K562 (cell line): Measurements from ENCODE around the gene DNAJC19. TPM values are rescaled to one million over a fixed set of nuclear protein-coding genes. Genes with fewer than 3 reads are reported as not detected.

Experiments used
- ATAC-seq: fragments of 200-7000 bp; cut with Tn5 transposase; 3 replicates; pipeline ENCODE4 v1.9.1; 2020; ENCODE audit warnings: moderate library complexity
- BruUV-seq: library from RNA; stranded (reverse); fragments of 400-500 nt; replicated peaks from 2 replicates; lab custom pipeline; 2021; lab: Mats Ljungman, UMichigan
- CTCF ChIA-PET: fragments of 300-600 bp; formaldehyde crosslinking; extraction: SDS; loops from one replicate; lab custom pipeline; 2021; ENCODE audit warnings: low intra/inter-chr PET ratio; lab: Yijun Ruan, JAX
- POLR2A ChIA-PET: fragments of 300-600, 350-650 bp; sonication (Branson Sonifier 250); formaldehyde crosslinking; extraction: SDS; loops from one replicate; lab custom pipeline; 2021; ENCODE audit warnings: antibody characterized with exemption, inconsistent platforms; lab: Yijun Ruan, JAX
- DNase-seq, 4 experiments: peaks; one replicate each; pipeline versions ENCODE4 v3.0.0 to v3.0.0-alpha.2; 2011 to 2018; ENCODE audit warnings: low spot score in 3 of 4, mixed read lengths in 3 of 4; ENCODE audit errors: extremely low read depth in 1 of 4
- FAIRE-seq: peaks from 2 replicates; lab custom pipeline; 2011; peaks lifted over from hg19 to GRCh38; lab: Jason Lieb, UNC
- H2AFZ ChIP-seq: 2 replicates; pipeline ENCODE4 v1.6.0; 2011; ENCODE audit warnings: low read depth, low read length, control low read depth, inconsistent platforms
- H3K27ac ChIP-seq: fragments of 200-600 bp; 3 replicates; pipeline ENCODE4 v1.8.0; 2011; ENCODE audit warnings: low read depth, mild to moderate bottlenecking, control low read depth, inconsistent platforms, low read length, moderate library complexity, mixed read lengths; ENCODE audit errors: extremely low read depth
- H3K27me3 ChIP-seq, 2 experiments: fragments of 300-600 bp in 1 of 2; 2 replicates in 1 of 2; 3 replicates in 1 of 2; pipeline versions ENCODE4 v1.6.0 to v1.8.0; 2011; ENCODE audit warnings: inconsistent platforms in 2 of 2, low read length in 2 of 2, mild to moderate bottlenecking in 1 of 2, mixed read lengths in 1 of 2, moderate library complexity in 1 of 2; ENCODE audit not compliant: control insufficient read depth in 2 of 2, insufficient read depth in 2 of 2
- H3K36me3 ChIP-seq: fragments of 300-600 bp; 3 replicates; pipeline ENCODE4 v1.8.0; 2011; ENCODE audit warnings: mild to moderate bottlenecking, low read length, inconsistent platforms; ENCODE audit not compliant: control insufficient read depth, insufficient read depth
- H3K4me1 ChIP-seq, 2 experiments: fragments of 200-600 bp in 1 of 2; replicated peaks in 1 of 2; 2 replicates in 1 of 2; 3 replicates in 1 of 2; pipeline versions ENCODE4 v1.5.1 to v1.8.0; 2011; ENCODE audit warnings: inconsistent platforms in 2 of 2, low read length in 2 of 2, mild to moderate bottlenecking in 1 of 2, mixed read lengths in 1 of 2, moderate library complexity in 1 of 2; ENCODE audit not compliant: control insufficient read depth in 2 of 2, insufficient read depth in 2 of 2
- H3K4me2 ChIP-seq: 2 replicates; pipeline ENCODE4 v1.6.1; 2011; ENCODE audit warnings: low read length, control low read depth, inconsistent platforms, mixed read lengths; ENCODE audit not compliant: insufficient read depth
- H3K4me3 ChIP-seq: fragments of 200-600 bp; sonication (generic), shearing (Covaris generic); 2 replicates; pipeline ENCODE4 v1.5.1; 2016; ENCODE audit warnings: control low read depth, inconsistent platforms
- H3K79me2 ChIP-seq: fragments of 200-600 bp; 3 replicates; pipeline ENCODE4 v1.8.0; 2011; ENCODE audit warnings: low read length, inconsistent platforms; ENCODE audit not compliant: control insufficient read depth, insufficient read depth
- H3K9ac ChIP-seq, 2 experiments: 2 replicates each; pipeline versions ENCODE4 v1.6.0 to v1.6.1; 2011; ENCODE audit warnings: low read depth in 2 of 2, low read length in 2 of 2, control low read depth in 1 of 2, inconsistent platforms in 1 of 2, mild to moderate bottlenecking in 1 of 2, mixed read lengths in 1 of 2; ENCODE audit not compliant: insufficient read depth in 1 of 2
- H3K9me1 ChIP-seq: one replicate; pipeline ENCODE4 v1.6.0; 2011; ENCODE audit warnings: inconsistent platforms, mild to moderate bottlenecking, low read length, moderate library complexity; ENCODE audit not compliant: control insufficient read depth, insufficient read depth
- H3K9me3 ChIP-seq: replicated peaks from 2 replicates; pipeline ENCODE4 v1.5.1; 2011; ENCODE audit warnings: low read depth, low read length, inconsistent platforms; ENCODE audit not compliant: control insufficient read depth, insufficient read depth
- H4K20me1 ChIP-seq: replicated peaks from 2 replicates; pipeline ENCODE4 v1.6.1; 2011; ENCODE audit warnings: low read length, inconsistent platforms, mixed read lengths; ENCODE audit not compliant: control insufficient read depth, insufficient read depth
- CEBPG ChIP-seq, 3 experiments: fragments of 200-800 bp in 1 of 3; sonication (Bioruptor generic) in 1 of 3; sonication (generic) in 1 of 3; formaldehyde crosslinking in 1 of 3; IDR thresholded peaks in 2 of 3; conservative IDR thresholded peaks in 1 of 3; 2 replicates each; pipeline versions ENCODE4 v1.6.1 to v1.8.0; 2016 to 2022; ENCODE audit warnings: missing compliant biosample characterization in 2 of 3, missing genetic modification characterization in 2 of 3, mild to moderate bottlenecking in 1 of 3, missing genetic modification reagents in 1 of 3
- CHD4 ChIP-seq: fragments of 200-600 bp; sonication (generic); IDR thresholded peaks from 3 replicates; pipeline ENCODE4 v1.6.1; 2012; ENCODE audit warnings: low read depth, mild to moderate bottlenecking, mixed read lengths, low read length, inconsistent platforms; ENCODE audit not compliant: insufficient read depth, insufficient replicate concordance, poor library complexity, severe bottlenecking
- E2F6 ChIP-seq, 2 experiments: IDR thresholded peaks; 2 replicates each; pipeline ENCODE4 v1.6.1; 2011; ENCODE audit warnings: borderline replicate concordance in 1 of 2, control low read depth in 1 of 2, low read depth in 1 of 2, low read length in 1 of 2, mild to moderate bottlenecking in 1 of 2, mixed read lengths in 1 of 2, moderate library complexity in 1 of 2; ENCODE audit not compliant: insufficient read depth in 1 of 2, insufficient read length in 1 of 2, poor library complexity in 1 of 2, severe bottlenecking in 1 of 2; ENCODE audit errors: extremely low read depth in 1 of 2
- FOSL1 ChIP-seq: fragments of 200-800 bp; sonication (Bioruptor generic); conservative IDR thresholded peaks from 2 replicates; pipeline ENCODE4 v1.6.1; 2016; ENCODE audit warnings: missing genetic modification characterization, missing compliant biosample characterization
- JUND ChIP-seq, 2 experiments: IDR thresholded peaks; 2 replicates in 1 of 2; 3 replicates in 1 of 2; pipeline ENCODE4 v1.6.1; 2011; ENCODE audit warnings: borderline replicate concordance in 2 of 2, low read depth in 2 of 2, low read length in 2 of 2, improper control_type of control experiment in 1 of 2, missing biosample characterization in 1 of 2, missing genetic modification characterization in 1 of 2, missing genetic modification reagents in 1 of 2
- NCOR1 ChIP-seq: fragments of 450-650 bp; IDR thresholded peaks from 2 replicates; pipeline ENCODE4 v1.6.1; 2016; ENCODE audit warnings: mild to moderate bottlenecking, moderate library complexity
- POLR2H ChIP-seq: IDR thresholded peaks from 2 replicates; pipeline ENCODE4 v1.6.1; 2016; ENCODE audit warnings: missing genetic modification characterization, low read depth, mild to moderate bottlenecking, control low read depth, missing compliant biosample characterization, moderate library complexity
- PTTG1 ChIP-seq: fragments of 450-650 bp; IDR thresholded peaks from 2 replicates; pipeline ENCODE4 v1.6.1; 2016; ENCODE audit warnings: low read depth, mild to moderate bottlenecking, missing genetic modification characterization, missing compliant biosample characterization
- SMAD4 ChIP-seq: fragments of 250-450 bp; sonication (Bioruptor Pico); conservative IDR thresholded peaks from 2 replicates; pipeline ENCODE4 v1.8.0; 2021; ENCODE audit warnings: inconsistent platforms, mild to moderate bottlenecking, moderate library complexity
- SMARCE1 ChIP-seq: fragments of 450-650 bp; IDR thresholded peaks from 2 replicates; pipeline ENCODE4 v1.7.1; 2016; ENCODE audit warnings: mild to moderate bottlenecking
- SNIP1 ChIP-seq: fragments of 450-650 bp; IDR thresholded peaks from 2 replicates; pipeline ENCODE4 v1.7.1; 2017; ENCODE audit warnings: low read depth, mild to moderate bottlenecking
- ZNF583 ChIP-seq: fragments of 250-450 bp; sonication (Bioruptor Pico); IDR thresholded peaks from 2 replicates; pipeline ENCODE4 v1.4.0; 2020
- ZNF584 ChIP-seq: fragments of 200-800 bp; sonication (Bioruptor generic); IDR thresholded peaks from 2 replicates; pipeline ENCODE4 v1.6.1; 2016; ENCODE audit warnings: low read depth, mild to moderate bottlenecking, missing genetic modification characterization, missing compliant biosample characterization
- WGBS: fragments of 100-300 bp; shearing (Covaris generic); methylation state at CpG from one replicate; pipeline ENCODE4 v1.1.6; 2016; ENCODE audit warnings: low coverage, mixed read lengths; ENCODE audit not compliant: insufficient coverage; ENCODE audit errors: missing lambda C conversion rate; 5-methylcytosine and 5-hydroxymethylcytosine counted together
- in situ Hi-C: fragments of 300-500 bp; cut with MboI; formaldehyde crosslinking; loops from 4 replicates; pipeline ENCODE4 v1.15.0; 2018; ENCODE audit warnings: inconsistent platforms, mixed read lengths
- intact Hi-C: fragments of 100-400 bp; cut with micrococcal nuclease; formaldehyde crosslinking; loops from 2 replicates; pipeline ENCODE4 v1.14.2; 2022
- polyA plus RNA-seq, 8 experiments: library from polyadenylated mRNA; depleted of rRNA in 4 of 8; stranded (reverse) in 5 of 8; unstranded in 3 of 8; fragments of >200 nt; fragmentation: Nextera tagmentation in 2 of 8; fragmentation: Illumina TruSeq in 1 of 8; extraction: Ambion mirVana in 2 of 8; extraction: Trizol in 1 of 8; gene quantifications; 2 replicates each; pipeline versions ENCODE4 v1.2.1 to v1.2.3, GENCODE V29; 2011 to 2014; ENCODE audit warnings: inconsistent platforms in 1 of 8, missing spikeins in 1 of 8
- total RNA-seq, 7 experiments: library from RNA; depleted of rRNA in 6 of 7; stranded (reverse); fragments of >200 nt in 6 of 7; fragmentation: Illumina TruSeq in 2 of 7; extraction: Trizol in 2 of 7; gene quantifications; 2 replicates each; pipeline versions ENCODE4 v1.2.1 to v1.2.3, GENCODE V29; 2011 to 2021; ENCODE audit warnings: low replicate concordance in 1 of 7
- TF ChIP-seq, protein P1 (sequence below): fragments of 450-650 bp; IDR thresholded peaks from 2 replicates; pipeline ENCODE4 v1.6.1; 2018; ENCODE audit not compliant: partially characterized antibody

DNAJC19 gene
- total and polyA plus RNA-seq, 9 of the 15 experiments (the other 6 are each of a cell fraction or from before 2014, with no cell fraction given) = 55.7 to 184 (median 99.1) TPM

DNA sequence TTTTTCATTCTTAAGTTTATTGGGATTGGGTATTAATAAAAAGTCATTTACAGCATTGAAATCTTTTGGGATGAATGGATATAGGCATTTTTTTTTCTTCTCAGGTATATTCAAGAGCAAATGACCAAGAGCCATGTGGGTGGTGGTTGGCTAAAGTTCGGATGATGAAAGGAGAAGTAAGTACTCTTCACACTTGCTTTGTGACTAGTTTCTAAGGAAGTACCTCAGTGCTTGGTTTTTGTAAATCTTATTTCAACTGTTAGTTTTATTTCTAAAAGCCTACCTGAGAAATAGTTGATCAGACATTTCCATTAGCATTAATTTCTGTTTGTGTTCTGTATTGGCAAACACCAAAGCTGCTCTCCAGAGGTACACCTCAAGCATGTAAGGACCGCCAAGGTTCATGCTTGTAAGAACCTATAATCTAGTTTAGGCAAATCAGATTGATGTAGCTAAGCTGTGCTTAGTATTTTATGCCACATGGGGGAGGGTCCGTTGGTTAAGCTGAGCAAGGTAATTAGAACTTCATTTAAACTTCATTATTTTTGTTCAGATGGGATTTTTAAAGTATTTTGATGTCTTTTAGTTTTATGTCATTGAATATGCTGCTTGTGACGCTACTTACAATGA lies 41.7 kb downstream of the DNAJC19 start:
- no peak overlapping the region for H3K27ac ChIP-seq
- H4K20me1 ChIP-seq = 0 out of 2 replicates have a peak, but pooled peaks cover 8% of the 10 kb centered on the region
- H3K4me1 ChIP-seq = no peaks in the 10 kb centered on the region
- H3K36me3 ChIP-seq = peaks cover 86% of the 10 kb centered on the region
- ChIA-PET CTCF (no interaction called here), POLR2A (no interaction called here)
- H3K4me2 ChIP-seq = no peak overlapping the region
- no peak overlapping the region for H3K9ac ChIP-seq
- intact Hi-C loops = no loop called here
- TF ChIP-seq ZNF583 (CRISPR knock-in tag) (no peak), SMARCE1 (no peak), POLR2H (tag) (peak; percentile 38; the same call in 1 of the 2 replicates), ZNF584 (CRISPR knock-in tag) (peak; percentile 65; the same call in 1 of the 2 replicates), CEBPG (CRISPR knock-in tag; IDR thresholded peaks at IDR 0.05) (no peak), CEBPG (tag; conservative IDR thresholded peaks at IDR 0.05 in 1 of 2, IDR thresholded peaks at IDR 0.05 in 1 of 2) (peak in 1 of 2 experiments; percentile 39; a peak in 1 of 4 replicates), SNIP1 (no peak), E2F6 (IDR thresholded peaks at IDR 0.05; ENCODE audit: borderline replicate concordance in 1 of 2, extremely low read depth in 1 of 2, insufficient read depth in 1 of 2, insufficient read length in 1 of 2, low read depth in 1 of 2, low read length in 1 of 2, poor library complexity in 1 of 2, severe bottlenecking in 1 of 2) (no peak), FOSL1 (tag) (no peak), NCOR1 (no peak), SMAD4 (CRISPR knock-in tag) (0 out of 2 replicates have a peak, but pooled peaks have one; percentile 20), JUND (IDR thresholded peaks at IDR 0.05; ENCODE audit: borderline replicate concordance, low read depth, low read length) (no peak), JUND (tag; IDR thresholded peaks at IDR 0.05; ENCODE audit: borderline replicate concordance, low read depth, low read length) (no peak), CHD4 (no peak), PTTG1 (tag) (no peak)
- TF ChIP-seq, protein P1, sequence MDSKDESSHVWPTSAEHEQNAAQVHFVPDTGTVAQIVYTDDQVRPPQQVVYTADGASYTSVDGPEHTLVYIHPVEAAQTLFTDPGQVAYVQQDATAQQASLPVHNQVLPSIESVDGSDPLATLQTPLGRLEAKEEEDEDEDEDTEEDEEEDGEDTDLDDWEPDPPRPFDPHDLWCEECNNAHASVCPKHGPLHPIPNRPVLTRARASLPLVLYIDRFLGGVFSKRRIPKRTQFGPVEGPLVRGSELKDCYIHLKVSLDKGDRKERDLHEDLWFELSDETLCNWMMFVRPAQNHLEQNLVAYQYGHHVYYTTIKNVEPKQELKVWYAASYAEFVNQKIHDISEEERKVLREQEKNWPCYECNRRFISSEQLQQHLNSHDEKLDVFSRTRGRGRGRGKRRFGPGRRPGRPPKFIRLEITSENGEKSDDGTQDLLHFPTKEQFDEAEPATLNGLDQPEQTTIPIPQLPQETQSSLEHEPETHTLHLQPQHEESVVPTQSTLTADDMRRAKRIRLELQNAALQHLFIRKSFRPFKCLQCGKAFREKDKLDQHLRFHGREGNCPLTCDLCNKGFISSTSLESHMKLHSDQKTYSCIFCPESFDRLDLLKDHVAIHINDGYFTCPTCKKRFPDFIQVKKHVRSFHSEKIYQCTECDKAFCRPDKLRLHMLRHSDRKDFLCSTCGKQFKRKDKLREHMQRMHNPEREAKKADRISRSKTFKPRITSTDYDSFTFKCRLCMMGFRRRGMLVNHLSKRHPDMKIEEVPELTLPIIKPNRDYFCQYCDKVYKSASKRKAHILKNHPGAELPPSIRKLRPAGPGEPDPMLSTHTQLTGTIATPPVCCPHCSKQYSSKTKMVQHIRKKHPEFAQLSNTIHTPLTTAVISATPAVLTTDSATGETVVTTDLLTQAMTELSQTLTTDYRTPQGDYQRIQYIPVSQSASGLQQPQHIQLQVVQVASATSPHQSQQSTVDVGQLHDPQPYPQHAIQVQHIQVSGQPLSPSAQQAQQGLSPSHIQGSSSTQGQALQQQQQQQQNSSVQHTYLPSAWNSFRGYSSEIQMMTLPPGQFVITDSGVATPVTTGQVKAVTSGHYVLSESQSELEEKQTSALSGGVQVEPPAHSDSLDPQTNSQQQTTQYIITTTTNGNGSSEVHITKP = no peak
- FAIRE-seq (no peak), DNase-seq (no peak), ATAC-seq (no peak)
- no peak overlapping the region for H3K4me3 ChIP-seq
- 67% methylated on average over 4 of the region's 4 CpGs for WGBS
- no TSS peak for BruUV-seq
- H3K9me1 ChIP-seq = no peaks in the 10 kb centered on the region
- in situ Hi-C loops = no loop called here
- H2AFZ ChIP-seq = no peak overlapping the region
- no peaks in the 10 kb centered on the region for H3K27me3 ChIP-seq
- peaks cover 60% of the 10 kb centered on the region for H3K79me2 ChIP-seq
- no peaks in the 10 kb centered on the region for H3K9me3 ChIP-seq
